Colonic mucosa (tissue), 4 donors: ENCODE data around the gene IL36B. TPM values are rescaled to one million over a fixed set of nuclear protein-coding genes. Genes with fewer than 3 reads are reported as not detected.

Experiments used
- DNase-seq: peaks from one replicate; pipeline ENCODE4 v3.0.0-alpha.2; 2020
- H3K27ac ChIP-seq: fragments of 200-600 bp; one replicate; pipeline ENCODE4 v1.8.0; 2021
- H3K27me3 ChIP-seq: fragments of 200-600 bp; one replicate; pipeline ENCODE4 v1.8.0; 2021
- H3K36me3 ChIP-seq: fragments of 200-600 bp; one replicate; pipeline ENCODE4 v1.8.0; 2021
- H3K4me1 ChIP-seq: fragments of 200-600 bp; one replicate; pipeline ENCODE4 v1.8.0; 2021; ENCODE audit warnings: mild to moderate bottlenecking
- H3K4me3 ChIP-seq: fragments of 200-600 bp; one replicate; pipeline ENCODE4 v1.8.0; 2021
- H3K9ac ChIP-seq, 2 donors: one replicate each; pipeline ENCODE4 v1.7.0; 2013; ENCODE audit warnings: control low read depth in 2 of 2, low read depth in 2 of 2, low read length in 2 of 2
- H3K9me3 ChIP-seq: fragments of 200-600 bp; one replicate; pipeline ENCODE4 v1.8.0; 2021
- intact Hi-C: fragments of 100-400 bp; cut with DNase I; formaldehyde crosslinking; loops from one replicate; pipeline ENCODE4 v1.14.1; 2022
- total RNA-seq, 2 donors: library from RNA; stranded (reverse); fragmentation: NEBNext Ultra II Directional in 1 of 2; extraction: Animal tissue kit (Norgen Biotek cat#: 25700) in 1 of 2; gene quantifications; one replicate each; pipeline ENCODE4 v1.2.1, GENCODE V29; 2021
- TF ChIP-seq, protein P1 (sequence below): fragments of 200-600 bp; IDR thresholded peaks from one replicate; pipeline ENCODE4 v1.8.0; 2022; ENCODE audit warnings: antibody characterized with exemption, mild to moderate bottlenecking
- donor health status: healthy.
- donor health status: DM: no; HTN: no; CAD: no.
- donor health status: DM: no; HTN: no; CAD: no.

The IL36B gene
- total RNA-seq, 2 donors from 2014 or later, result not detected

DNA sequence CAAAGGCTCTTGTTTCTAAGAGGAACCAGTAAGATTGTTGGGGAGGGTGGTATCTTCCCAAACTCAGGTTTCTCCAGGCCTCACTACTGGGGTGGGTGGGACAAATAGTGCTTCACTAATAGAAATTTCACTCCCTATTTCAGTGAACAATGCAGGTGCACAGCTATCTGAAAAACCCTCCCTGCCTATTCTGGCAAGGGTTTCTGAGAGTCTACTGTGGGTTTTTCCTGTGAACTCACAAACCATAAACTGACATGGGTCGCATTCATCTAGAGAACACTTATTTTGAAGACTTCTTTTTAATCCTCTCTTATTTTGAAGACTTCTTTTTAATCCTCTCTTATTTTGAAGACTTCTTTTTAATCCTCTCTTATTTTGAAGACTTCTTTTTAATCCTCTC is 43.0 kb downstream of the IL36B start:
- H3K27ac ChIP-seq, result no peak overlapping the region
- H3K9me3 ChIP-seq, result no peaks in the 10 kb centered on the region
- no peak overlapping the region for H3K4me3 ChIP-seq
- DNase-seq, result no peak
- no peaks in the 10 kb centered on the region for H3K36me3 ChIP-seq
- H3K27me3 ChIP-seq, result no peaks in the 10 kb centered on the region
- no peak overlapping the region for H3K9ac ChIP-seq
- H3K4me1 ChIP-seq, result no peaks in the 10 kb centered on the region
- TF ChIP-seq, protein P1, sequence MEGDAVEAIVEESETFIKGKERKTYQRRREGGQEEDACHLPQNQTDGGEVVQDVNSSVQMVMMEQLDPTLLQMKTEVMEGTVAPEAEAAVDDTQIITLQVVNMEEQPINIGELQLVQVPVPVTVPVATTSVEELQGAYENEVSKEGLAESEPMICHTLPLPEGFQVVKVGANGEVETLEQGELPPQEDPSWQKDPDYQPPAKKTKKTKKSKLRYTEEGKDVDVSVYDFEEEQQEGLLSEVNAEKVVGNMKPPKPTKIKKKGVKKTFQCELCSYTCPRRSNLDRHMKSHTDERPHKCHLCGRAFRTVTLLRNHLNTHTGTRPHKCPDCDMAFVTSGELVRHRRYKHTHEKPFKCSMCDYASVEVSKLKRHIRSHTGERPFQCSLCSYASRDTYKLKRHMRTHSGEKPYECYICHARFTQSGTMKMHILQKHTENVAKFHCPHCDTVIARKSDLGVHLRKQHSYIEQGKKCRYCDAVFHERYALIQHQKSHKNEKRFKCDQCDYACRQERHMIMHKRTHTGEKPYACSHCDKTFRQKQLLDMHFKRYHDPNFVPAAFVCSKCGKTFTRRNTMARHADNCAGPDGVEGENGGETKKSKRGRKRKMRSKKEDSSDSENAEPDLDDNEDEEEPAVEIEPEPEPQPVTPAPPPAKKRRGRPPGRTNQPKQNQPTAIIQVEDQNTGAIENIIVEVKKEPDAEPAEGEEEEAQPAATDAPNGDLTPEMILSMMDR, result no peak
- intact Hi-C loops, result no loop called here

DNA sequence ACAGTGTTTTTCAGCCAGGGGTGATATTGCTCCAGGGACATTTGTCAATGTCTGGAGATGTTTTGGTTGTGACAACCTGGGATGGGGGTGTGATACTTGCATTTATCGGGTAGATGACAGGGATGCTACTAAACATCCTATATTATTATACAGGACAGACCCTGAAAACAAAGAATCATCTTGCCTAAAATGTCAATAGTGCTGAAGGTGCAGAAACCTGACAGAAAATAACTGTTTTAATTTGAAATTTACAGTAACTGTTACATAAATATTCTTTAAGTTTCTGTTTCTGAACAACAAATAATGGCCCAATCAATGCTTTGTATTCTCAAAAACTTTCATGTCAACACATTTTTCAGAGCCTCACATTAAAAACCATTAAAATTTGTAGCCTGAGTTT is 45.4 kb downstream of the IL36B start:
- DNase-seq, result no peak
- TF ChIP-seq, protein P1, result no peak
- intact Hi-C loops, result no loop called here
- H3K27ac ChIP-seq, result no peak overlapping the region
- H3K4me3 ChIP-seq, result no peak overlapping the region
- H3K27me3 ChIP-seq, result no peaks in the 10 kb centered on the region
- H3K9ac ChIP-seq, result no peak overlapping the region
- H3K36me3 ChIP-seq, result no peaks in the 10 kb centered on the region
- no peaks in the 10 kb centered on the region for H3K4me1 ChIP-seq
- H3K9me3 ChIP-seq, result no peaks in the 10 kb centered on the region

DNA sequence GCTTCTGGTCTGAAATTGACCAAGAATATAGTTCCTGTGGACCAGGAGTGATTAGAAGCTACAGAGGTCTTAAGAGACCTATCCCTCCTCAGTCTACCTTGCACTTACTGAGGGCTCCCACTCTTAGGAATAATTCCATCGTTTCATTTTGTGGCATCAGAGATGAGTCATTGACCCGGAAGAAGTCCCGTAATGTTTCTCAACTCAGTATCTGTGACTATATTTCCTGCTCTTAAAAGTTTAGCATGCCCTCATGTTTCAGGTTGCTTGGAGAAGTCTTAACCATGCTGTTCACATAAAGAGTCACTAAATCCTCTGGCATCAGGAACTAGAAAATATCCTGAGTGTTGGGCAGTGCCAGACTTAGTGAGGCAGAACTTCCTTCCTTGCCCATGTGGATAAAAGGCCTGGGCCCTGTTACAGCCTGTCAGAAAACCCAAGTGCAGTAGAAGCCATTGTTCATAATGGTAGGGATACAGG is 47.6 kb downstream of the IL36B start, which contains the start of gene IL36A:
Gene IL36A (plus strand): TSS at position 430 of the 480 bp plus-strand sequence. CDS start 413 bp downstream, outside the sequence.
- TF ChIP-seq, protein P1, result no peak
- H3K27ac ChIP-seq, result no peak within 1 kb of the TSS
- no peaks in the 10 kb centered on the region for H3K4me1 ChIP-seq
- no peak within 1 kb of the TSS for H3K4me3 ChIP-seq
- intact Hi-C loops, result no loop called here
- no peaks in the 10 kb centered on the region for H3K36me3 ChIP-seq
- no peaks in the 10 kb centered on the region for H3K27me3 ChIP-seq
- DNase-seq, result no peak
- H3K9ac ChIP-seq, result no peak within 1 kb of the TSS
- H3K9me3 ChIP-seq, result no peaks in the 10 kb centered on the region

DNA sequence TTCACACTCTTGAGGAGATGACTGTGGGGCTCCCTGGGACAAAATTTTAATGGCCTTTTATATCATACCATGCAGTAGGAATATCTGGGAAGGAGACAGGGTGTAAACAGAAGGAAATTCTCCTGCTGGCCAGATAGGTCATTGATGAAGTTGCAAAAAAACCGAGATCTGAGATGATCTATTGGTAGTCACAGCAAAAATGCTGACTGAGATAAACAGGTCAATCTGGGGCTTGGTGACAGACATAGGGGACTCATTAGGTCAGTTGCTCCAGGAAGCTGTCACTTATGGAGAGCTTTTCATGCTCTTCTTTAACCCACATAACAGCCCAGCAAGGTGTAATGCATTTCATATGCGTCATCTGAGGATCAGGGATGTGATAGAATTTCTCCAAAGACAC is 50.0 kb downstream of the IL36B start:
- H3K27ac ChIP-seq, result no peak overlapping the region
- H3K9ac ChIP-seq, result no peak overlapping the region
- no peaks in the 10 kb centered on the region for H3K36me3 ChIP-seq
- intact Hi-C loops, result no loop called here
- no peaks in the 10 kb centered on the region for H3K9me3 ChIP-seq
- no peak for DNase-seq
- TF ChIP-seq, protein P1, result no peak
- H3K4me1 ChIP-seq, result no peaks in the 10 kb centered on the region
- H3K27me3 ChIP-seq, result no peaks in the 10 kb centered on the region
- no peak overlapping the region for H3K4me3 ChIP-seq

DNA sequence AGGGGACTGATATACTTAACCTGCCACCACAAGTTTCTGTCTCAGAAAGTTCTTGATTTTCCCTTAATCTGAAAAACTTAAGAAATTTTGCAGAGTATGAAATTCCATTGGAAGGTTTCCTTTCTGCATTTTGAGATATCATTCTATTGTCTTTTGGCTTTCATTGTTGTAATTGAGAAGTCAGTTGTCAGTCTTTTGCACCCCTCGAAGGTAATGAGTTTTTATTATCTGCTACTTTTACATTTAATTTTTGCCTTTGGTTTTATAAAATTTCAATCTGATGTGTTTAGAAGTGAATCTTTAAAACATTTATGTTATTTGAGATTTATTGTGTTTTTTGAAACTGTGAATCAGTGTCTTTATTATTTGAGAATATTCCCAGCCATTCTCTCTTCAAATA is 52.2 kb downstream of the IL36B start:
- no peaks in the 10 kb centered on the region for H3K27me3 ChIP-seq
- no peaks in the 10 kb centered on the region for H3K36me3 ChIP-seq
- DNase-seq, result no peak
- TF ChIP-seq, protein P1, result no peak
- H3K9me3 ChIP-seq, result no peaks in the 10 kb centered on the region
- no peak overlapping the region for H3K27ac ChIP-seq
- H3K4me1 ChIP-seq, result no peaks in the 10 kb centered on the region
- intact Hi-C loops, result no loop called here
- no peak overlapping the region for H3K9ac ChIP-seq
- H3K4me3 ChIP-seq, result no peak overlapping the region
